ENCODE measurements around the gene NOS1AP. TPM values are rescaled to one million over a fixed set of nuclear protein-coding genes. Genes with fewer than 3 reads are reported as not detected.
A peak's percentile ranks its signal among the peaks of the same experiment; 100 is the strongest.

Gene NOS1AP
- total RNA-seq, 1 donor from 2014 or later, result under 0.01 TPM

DNA sequence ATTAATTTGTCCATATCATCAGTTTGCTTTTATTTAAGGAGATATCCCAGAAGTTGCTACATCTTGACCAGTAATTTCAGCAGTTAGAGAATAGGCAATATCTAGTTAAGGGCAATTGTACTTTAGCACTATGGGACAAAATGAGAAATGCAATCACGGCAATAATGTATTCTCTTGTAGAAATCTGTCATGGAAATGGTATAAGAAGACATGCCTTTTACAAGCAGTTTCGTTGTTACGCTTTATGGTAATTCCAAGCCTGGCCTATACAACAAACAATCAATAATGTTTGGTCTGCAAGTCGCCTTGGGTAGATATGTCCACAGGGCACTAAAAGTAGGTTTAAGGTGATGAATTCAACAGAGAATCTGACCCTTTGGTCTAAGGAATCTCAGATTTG lies 1.2 kb upstream of the NOS1AP start:
- H3K36me3 ChIP-seq (ENCODE audit: control insufficient read depth in 3 of 3, insufficient read depth in 3 of 3, low read length in 3 of 3), result no peaks in the 10 kb centered on the region
- peaks cover 11 to 22% (median 16%) of the 10 kb centered on the region in 3 donors for H3K27me3 ChIP-seq (ENCODE audit: control insufficient read depth in 3 of 3, insufficient read depth in 3 of 3, low read length in 3 of 3)
- H3K27ac ChIP-seq (ENCODE audit: low read depth, low read length), result no peak overlapping the region
- no peak overlapping the region for H3K4me3 ChIP-seq (ENCODE audit: low read length in 3 of 3)
- no peaks in the 10 kb centered on the region for H3K9me3 ChIP-seq (ENCODE audit: control insufficient read depth in 3 of 3, low read length in 3 of 3)
- peaks cover 8 to 21% (median 13%) of the 10 kb centered on the region in 3 donors for H3K4me1 ChIP-seq (ENCODE audit: control insufficient read depth in 3 of 3, insufficient read depth in 3 of 3, low read length in 3 of 3)
- H3K9ac ChIP-seq (ENCODE audit: low read depth in 1 of 3, low read length in 3 of 3), result no peak overlapping the region

DNA sequence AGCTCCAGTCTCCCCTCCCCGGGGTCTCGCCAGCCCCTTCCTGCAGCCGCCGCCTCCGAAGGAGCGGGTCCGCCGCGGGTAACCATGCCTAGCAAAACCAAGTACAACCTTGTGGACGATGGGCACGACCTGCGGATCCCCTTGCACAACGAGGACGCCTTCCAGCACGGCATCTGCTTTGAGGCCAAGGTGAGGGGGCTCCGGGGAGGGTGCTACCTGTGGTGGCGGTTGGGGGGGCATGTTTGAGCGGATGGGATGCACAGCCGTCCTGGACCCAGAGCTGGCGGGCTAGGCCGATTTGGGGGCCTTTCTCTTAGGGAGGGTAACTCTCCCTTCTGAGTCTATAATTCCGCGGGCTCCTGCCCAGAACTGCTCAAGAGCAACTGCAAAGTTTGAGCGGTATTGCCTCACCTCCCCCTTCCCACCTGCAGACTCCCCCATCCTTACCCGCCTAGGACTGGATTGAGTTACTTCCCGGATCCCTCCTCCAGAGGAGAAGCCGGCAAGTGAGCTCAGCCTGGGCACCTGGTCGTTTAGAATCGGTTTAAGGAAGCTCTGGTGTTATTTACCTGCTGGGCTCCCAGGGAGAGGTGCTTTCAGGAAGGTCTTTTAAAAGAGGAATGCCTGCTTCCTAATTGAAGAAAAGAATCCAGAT lies 730 bp downstream of the NOS1AP start:
- H3K9me3 ChIP-seq (ENCODE audit: control insufficient read depth in 3 of 3, low read length in 3 of 3), result no peaks in the 10 kb centered on the region
- no peak overlapping the region for H3K27ac ChIP-seq (ENCODE audit: low read depth, low read length)
- peaks cover 11 to 32% (median 13%) of the 10 kb centered on the region in 3 donors for H3K27me3 ChIP-seq (ENCODE audit: control insufficient read depth in 3 of 3, insufficient read depth in 3 of 3, low read length in 3 of 3)
- H3K4me1 ChIP-seq (ENCODE audit: control insufficient read depth in 3 of 3, insufficient read depth in 3 of 3, low read length in 3 of 3), result peaks cover 8 to 21% (median 13%) of the 10 kb centered on the region in 3 donors
- H3K36me3 ChIP-seq (ENCODE audit: control insufficient read depth in 3 of 3, insufficient read depth in 3 of 3, low read length in 3 of 3), result no peaks in the 10 kb centered on the region
- H3K9ac ChIP-seq (ENCODE audit: low read depth in 1 of 3, low read length in 3 of 3), result peak overlapping the region; percentile 53 to 76 (median 59)
- H3K4me3 ChIP-seq (ENCODE audit: low read length in 3 of 3), result peak overlapping the region; percentile 54 to 75 (median 72)

DNA sequence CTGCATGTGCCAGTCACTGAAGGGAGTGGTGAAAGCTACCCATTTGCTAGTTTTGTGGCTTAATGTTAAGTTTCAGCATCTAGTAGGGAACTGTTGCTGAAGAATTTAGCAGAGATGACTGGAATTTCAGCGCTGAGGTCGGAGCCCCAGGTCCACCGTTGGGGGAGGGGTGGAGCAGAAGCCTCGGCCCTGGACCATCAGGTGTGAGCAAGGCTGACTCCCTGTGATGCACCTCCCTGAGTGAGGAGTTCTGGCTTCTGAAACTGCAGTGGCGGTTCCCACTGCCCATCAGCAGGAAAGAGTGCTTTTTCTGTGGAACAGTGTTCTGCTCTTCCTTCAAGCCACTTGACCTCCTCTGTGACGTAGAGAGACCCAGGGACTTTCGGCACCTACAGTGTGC lies 1.3 kb downstream of the NOS1AP start:
- peaks cover 8 to 21% (median 13%) of the 10 kb centered on the region in 3 donors for H3K4me1 ChIP-seq (ENCODE audit: control insufficient read depth in 3 of 3, insufficient read depth in 3 of 3, low read length in 3 of 3)
- no peak overlapping the region for H3K9ac ChIP-seq (ENCODE audit: low read depth in 1 of 3, low read length in 3 of 3)
- no peaks in the 10 kb centered on the region for H3K36me3 ChIP-seq (ENCODE audit: control insufficient read depth in 3 of 3, insufficient read depth in 3 of 3, low read length in 3 of 3)
- peak overlapping the region in 1 of 3 donors; percentile 54 for H3K4me3 ChIP-seq (ENCODE audit: low read length in 3 of 3)
- H3K27ac ChIP-seq (ENCODE audit: low read depth, low read length), result no peak overlapping the region
- H3K27me3 ChIP-seq (ENCODE audit: control insufficient read depth in 3 of 3, insufficient read depth in 3 of 3, low read length in 3 of 3), result peaks cover 11 to 35% (median 11%) of the 10 kb centered on the region in 3 donors
- H3K9me3 ChIP-seq (ENCODE audit: control insufficient read depth in 3 of 3, low read length in 3 of 3), result no peaks in the 10 kb centered on the region

DNA sequence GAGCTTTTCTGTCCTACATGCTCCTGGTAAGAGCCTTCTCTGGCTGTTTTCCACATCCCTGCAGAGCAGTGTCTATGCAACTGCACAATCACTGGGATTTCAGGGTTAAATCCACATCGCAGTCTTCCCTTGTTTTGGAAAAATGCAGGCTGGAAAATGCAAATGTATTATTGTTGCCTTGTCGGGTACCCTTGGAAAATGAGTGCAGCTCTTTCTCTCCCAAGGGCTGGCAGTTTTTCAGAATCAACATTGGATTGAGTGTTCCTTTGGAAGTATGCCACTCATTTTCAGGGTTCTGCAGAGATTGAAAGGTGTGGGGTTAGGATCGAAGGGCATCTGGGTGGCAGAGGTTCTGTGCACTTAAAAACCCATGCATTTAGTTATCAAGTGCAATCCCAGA lies 3.2 kb downstream of the NOS1AP start:
- Histone ChIP-seq H3K27ac (ENCODE audit: low read depth, low read length) (no peak overlapping the region), H3K36me3 (ENCODE audit: control insufficient read depth in 3 of 3, insufficient read depth in 3 of 3, low read length in 3 of 3) (no peaks in the 10 kb centered on the region), H3K9ac (ENCODE audit: low read depth in 1 of 3, low read length in 3 of 3) (no peak overlapping the region), H3K9me3 (ENCODE audit: control insufficient read depth in 3 of 3, low read length in 3 of 3) (no peaks in the 10 kb centered on the region), H3K4me3 (ENCODE audit: low read length in 3 of 3) (no peak overlapping the region), H3K27me3 (ENCODE audit: control insufficient read depth in 3 of 3, insufficient read depth in 3 of 3, low read length in 3 of 3) (peaks cover 9 to 35% (median 14%) of the 10 kb centered on the region in 3 donors), H3K4me1 (ENCODE audit: control insufficient read depth in 3 of 3, insufficient read depth in 3 of 3, low read length in 3 of 3) (peaks cover 8 to 21% (median 13%) of the 10 kb centered on the region in 3 donors)

DNA sequence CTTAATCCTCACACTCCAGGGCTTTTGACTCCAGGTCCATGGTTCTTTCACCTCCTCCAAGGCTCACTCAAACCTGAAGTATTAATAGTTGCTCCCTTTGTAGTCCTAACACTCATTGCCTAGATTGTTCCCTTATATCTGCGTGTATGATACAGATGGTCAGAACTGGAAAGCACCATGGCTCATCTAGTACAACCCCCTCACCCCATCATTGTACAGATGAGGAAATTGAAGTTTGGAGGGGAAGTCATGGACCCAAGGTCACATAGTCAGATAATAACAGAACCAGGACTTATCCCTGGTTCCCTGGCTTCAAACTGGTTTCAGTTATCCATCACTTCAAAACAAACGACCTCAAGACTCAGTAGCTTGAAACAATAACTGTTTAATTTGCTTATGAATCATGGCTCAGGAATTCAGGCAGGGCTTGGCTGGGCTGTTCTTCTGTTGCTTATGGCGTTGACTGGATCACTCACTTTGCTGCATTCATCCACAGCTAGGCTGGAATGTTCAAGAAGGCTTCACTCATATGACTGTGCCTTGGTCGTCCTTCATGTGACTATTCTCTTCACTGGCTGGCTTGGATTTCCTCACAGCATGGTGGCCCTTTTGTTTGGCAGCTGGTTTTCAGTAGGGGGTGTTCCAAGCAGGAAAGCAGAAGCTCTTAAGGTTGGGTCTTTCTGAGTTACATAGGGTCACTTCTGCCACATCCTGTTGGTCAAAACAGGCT lies 5.0 kb downstream of the NOS1AP start:
- Histone ChIP-seq H3K4me3 (ENCODE audit: low read length in 3 of 3) (no peak overlapping the region), H3K36me3 (ENCODE audit: control insufficient read depth in 3 of 3, insufficient read depth in 3 of 3, low read length in 3 of 3) (no peaks in the 10 kb centered on the region), H3K4me1 (ENCODE audit: control insufficient read depth in 3 of 3, insufficient read depth in 3 of 3, low read length in 3 of 3) (peaks cover 5 to 14% (median 9%) of the 10 kb centered on the region in 3 donors), H3K9ac (ENCODE audit: low read depth in 1 of 3, low read length in 3 of 3) (no peak overlapping the region), H3K9me3 (ENCODE audit: control insufficient read depth in 3 of 3, low read length in 3 of 3) (no peaks in the 10 kb centered on the region), H3K27ac (ENCODE audit: low read depth, low read length) (no peak overlapping the region), H3K27me3 (ENCODE audit: control insufficient read depth in 3 of 3, insufficient read depth in 3 of 3, low read length in 3 of 3) (peaks cover 9 to 26% (median 14%) of the 10 kb centered on the region in 3 donors)

- Histone ChIP-seq H3K27ac (ENCODE audit: low read depth, low read length) (no peak overlapping the region), H3K27me3 (ENCODE audit: control insufficient read depth in 3 of 3, insufficient read depth in 3 of 3, low read length in 3 of 3) (peaks cover 4 to 22% (median 8%) of the 10 kb centered on the region in 3 donors), H3K9ac (ENCODE audit: low read depth in 1 of 3, low read length in 3 of 3) (no peak overlapping the region)
Observed at GRCh38 chr1:162075862-162076261, 6.4 kb downstream of the NOS1AP start.

GRCh38 chr1:162077648-162078299 lies 8.3 kb downstream of the NOS1AP start:
- Histone ChIP-seq H3K9me3 (ENCODE audit: control insufficient read depth in 3 of 3, low read length in 3 of 3) (no peaks in the 10 kb centered on the region), H3K4me1 (ENCODE audit: control insufficient read depth in 3 of 3, insufficient read depth in 3 of 3, low read length in 3 of 3) (no peaks in the 10 kb centered on the region), H3K9ac (ENCODE audit: low read depth in 1 of 3, low read length in 3 of 3) (no peak overlapping the region), H3K36me3 (ENCODE audit: control insufficient read depth in 3 of 3, insufficient read depth in 3 of 3, low read length in 3 of 3) (no peaks in the 10 kb centered on the region), H3K27ac (ENCODE audit: low read depth, low read length) (no peak overlapping the region), H3K27me3 (ENCODE audit: control insufficient read depth in 3 of 3, insufficient read depth in 3 of 3, low read length in 3 of 3) (peaks cover 3 to 14% (median 4%) of the 10 kb centered on the region in 3 donors), H3K4me3 (ENCODE audit: low read length in 3 of 3) (no peak overlapping the region)

More at GRCh38 chr1:162075862-162076261, 6.4 kb downstream of the NOS1AP start:
- H3K36me3 ChIP-seq (ENCODE audit: control insufficient read depth in 3 of 3, insufficient read depth in 3 of 3, low read length in 3 of 3), result no peaks in the 10 kb centered on the region
- H3K4me3 ChIP-seq (ENCODE audit: low read length in 3 of 3), result no peak overlapping the region
- H3K9me3 ChIP-seq (ENCODE audit: control insufficient read depth in 3 of 3, low read length in 3 of 3), result no peaks in the 10 kb centered on the region
- peaks cover 0 to 5% (median 0%) of the 10 kb centered on the region in 3 donors for H3K4me1 ChIP-seq (ENCODE audit: control insufficient read depth in 3 of 3, insufficient read depth in 3 of 3, low read length in 3 of 3)

GRCh38 chr1:162079030-162079429 lies 9.5 kb downstream of the NOS1AP start:
- Histone ChIP-seq H3K9ac (ENCODE audit: low read depth in 1 of 3, low read length in 3 of 3) (no peak overlapping the region), H3K9me3 (ENCODE audit: control insufficient read depth in 3 of 3, low read length in 3 of 3) (no peaks in the 10 kb centered on the region), H3K36me3 (ENCODE audit: control insufficient read depth in 3 of 3, insufficient read depth in 3 of 3, low read length in 3 of 3) (no peaks in the 10 kb centered on the region), H3K27ac (ENCODE audit: low read depth, low read length) (no peak overlapping the region), H3K4me3 (ENCODE audit: low read length in 3 of 3) (no peak overlapping the region), H3K27me3 (ENCODE audit: control insufficient read depth in 3 of 3, insufficient read depth in 3 of 3, low read length in 3 of 3) (peaks cover 0 to 7% (median 3%) of the 10 kb centered on the region in 3 donors), H3K4me1 (ENCODE audit: control insufficient read depth in 3 of 3, insufficient read depth in 3 of 3, low read length in 3 of 3) (no peaks in the 10 kb centered on the region)

DNA sequence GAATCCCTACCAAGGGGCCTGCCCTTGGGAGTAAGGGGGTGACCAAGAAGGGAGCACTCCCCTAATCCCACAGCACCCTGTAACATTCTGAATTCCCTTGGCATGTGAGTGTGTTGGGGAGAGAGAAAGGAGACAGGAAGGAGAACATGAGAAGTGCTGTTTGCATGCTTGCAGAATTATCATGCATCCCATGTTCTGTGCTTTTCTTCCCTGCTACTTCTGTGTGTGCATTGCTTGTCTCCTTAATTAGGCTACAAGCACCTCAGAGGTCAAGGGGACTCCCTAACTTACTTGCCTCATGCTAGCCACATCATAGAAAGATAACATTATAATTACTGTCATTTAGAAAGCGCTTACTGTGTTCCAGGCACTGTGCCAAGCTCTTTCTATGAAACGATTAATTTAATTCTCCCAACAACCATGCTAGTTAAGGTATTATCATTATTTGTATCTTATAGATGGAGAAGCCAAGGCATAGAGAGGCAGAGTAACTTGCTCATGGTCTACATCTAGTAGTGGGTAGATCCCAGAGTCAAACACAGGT lies 11.1 kb downstream of the NOS1AP start:
- no peaks in the 10 kb centered on the region for H3K4me1 ChIP-seq (ENCODE audit: control insufficient read depth in 3 of 3, insufficient read depth in 3 of 3, low read length in 3 of 3)
- peaks cover 0 to 3% (median 0%) of the 10 kb centered on the region in 3 donors for H3K27me3 ChIP-seq (ENCODE audit: control insufficient read depth in 3 of 3, insufficient read depth in 3 of 3, low read length in 3 of 3)
- H3K4me3 ChIP-seq (ENCODE audit: low read length in 3 of 3), result no peak overlapping the region
- no peak overlapping the region for H3K9ac ChIP-seq (ENCODE audit: low read depth in 1 of 3, low read length in 3 of 3)
- H3K27ac ChIP-seq (ENCODE audit: low read depth, low read length), result no peak overlapping the region
- no peaks in the 10 kb centered on the region for H3K36me3 ChIP-seq (ENCODE audit: control insufficient read depth in 3 of 3, insufficient read depth in 3 of 3, low read length in 3 of 3)
- no peaks in the 10 kb centered on the region for H3K9me3 ChIP-seq (ENCODE audit: control insufficient read depth in 3 of 3, low read length in 3 of 3)
